Choroid plexus epithelial cell (primary cell): Measurements from ENCODE around the gene KIAA1586.
A peak's percentile ranks its signal among the peaks of the same experiment; 100 is the strongest.
"Not testable (repeated sequence)": the region's sequence is repeated elsewhere in the genome, so short reads cannot be mapped to it uniquely, and the experiment has no call there.

Experiments used
- DNase-seq: peaks from one replicate; pipeline ENCODE4 v3.0.0-alpha.2; 2010; ENCODE audit warnings: low read depth
- H3K4me3 ChIP-seq: 2 replicates; pipeline ENCODE4 v1.5.1; 2011; ENCODE audit warnings: low read depth, mild to moderate bottlenecking, control low read depth, low read length, moderate library complexity
- CTCF ChIP-seq: conservative IDR thresholded peaks from 2 replicates; pipeline ENCODE4 v1.5.1; 2011; ENCODE audit warnings: low read depth, mild to moderate bottlenecking, control low read depth, inconsistent platforms, low read length, moderate library complexity

Gene KIAA1586

GRCh38 chr6:57089687-57090457 lies 43.4 kb downstream of the KIAA1586 start, which contains the start of gene ZNF451:
Gene ZNF451, plus strand, starts transcription at chr6:57090188. Its CDS starts 66 bp downstream, at chr6:57090254.
- no peak for TF ChIP-seq CTCF
- peak; percentile 96 for DNase-seq
- peak within 1 kb of the TSS; percentile 76 for H3K4me3 ChIP-seq

GRCh38 chr6:57090458-57091067 lies 44.1 kb downstream of the KIAA1586 start:
- not testable (repeated sequence) for H3K4me3 ChIP-seq, DNase-seq

GRCh38 chr6:57091375-57091774 lies 44.9 kb downstream of the KIAA1586 start:
- DNase-seq, result not testable (repeated sequence)
- H3K4me3 ChIP-seq, result peak overlapping the region; percentile 3

GRCh38 chr6:57094689-57095088 lies 48.2 kb downstream of the KIAA1586 start:
- TF ChIP-seq CTCF, result no peak
- DNase-seq, result no peak
- H3K4me3 ChIP-seq, result no peak overlapping the region

GRCh38 chr6:57097596-57097995 lies 51.1 kb downstream of the KIAA1586 start:
- no peak for TF ChIP-seq CTCF
- peak; percentile 48 for DNase-seq
- H3K4me3 ChIP-seq, result no peak overlapping the region

- H3K4me3 ChIP-seq, result no peak overlapping the region
- TF ChIP-seq CTCF, result no peak
- DNase-seq, result no peak
Measured at GRCh38 chr6:57102976-57103375, 56.5 kb downstream of the KIAA1586 start.

GRCh38 chr6:57104336-57104735 lies 57.8 kb downstream of the KIAA1586 start:
- no peak for TF ChIP-seq CTCF
- H3K4me3 ChIP-seq, result no peak overlapping the region
- no peak for DNase-seq
